Stimulated activated CD8-positive, alpha-beta memory T cell treated with anti-CD3 and anti-CD28 coated beads, Interleukin-2, amount 100 ng/mL, for 48 hours (primary cell): ENCODE results near the gene TREML4.

Source experiments
- DNase-seq, 2 donors: peaks; one replicate each; pipeline ENCODE4 v3.0.0-alpha.2; 2020; ENCODE audit warnings: low read depth in 2 of 2

Gene TREML4

DNA sequence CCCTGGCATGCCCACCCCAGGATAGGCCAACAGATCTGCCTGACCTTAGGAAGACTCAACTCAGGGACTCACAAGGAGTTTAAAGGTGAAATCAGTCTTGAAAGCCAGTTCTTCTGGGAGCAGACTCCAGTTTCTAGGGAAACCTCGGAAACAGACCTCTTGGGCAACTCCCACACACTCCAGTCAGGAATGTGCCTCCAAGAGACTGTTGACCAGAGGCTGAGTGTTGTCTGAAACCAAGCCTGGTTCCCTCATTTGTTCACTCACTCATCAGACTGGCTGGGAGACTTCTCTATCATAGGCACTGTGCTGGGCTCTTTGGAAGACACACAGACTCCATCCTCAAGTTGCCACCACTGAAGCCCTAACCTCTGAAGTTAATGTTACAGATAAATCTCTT is 56.6 kb downstream of the TREML4 start:
- no peak for DNase-seq

DNA sequence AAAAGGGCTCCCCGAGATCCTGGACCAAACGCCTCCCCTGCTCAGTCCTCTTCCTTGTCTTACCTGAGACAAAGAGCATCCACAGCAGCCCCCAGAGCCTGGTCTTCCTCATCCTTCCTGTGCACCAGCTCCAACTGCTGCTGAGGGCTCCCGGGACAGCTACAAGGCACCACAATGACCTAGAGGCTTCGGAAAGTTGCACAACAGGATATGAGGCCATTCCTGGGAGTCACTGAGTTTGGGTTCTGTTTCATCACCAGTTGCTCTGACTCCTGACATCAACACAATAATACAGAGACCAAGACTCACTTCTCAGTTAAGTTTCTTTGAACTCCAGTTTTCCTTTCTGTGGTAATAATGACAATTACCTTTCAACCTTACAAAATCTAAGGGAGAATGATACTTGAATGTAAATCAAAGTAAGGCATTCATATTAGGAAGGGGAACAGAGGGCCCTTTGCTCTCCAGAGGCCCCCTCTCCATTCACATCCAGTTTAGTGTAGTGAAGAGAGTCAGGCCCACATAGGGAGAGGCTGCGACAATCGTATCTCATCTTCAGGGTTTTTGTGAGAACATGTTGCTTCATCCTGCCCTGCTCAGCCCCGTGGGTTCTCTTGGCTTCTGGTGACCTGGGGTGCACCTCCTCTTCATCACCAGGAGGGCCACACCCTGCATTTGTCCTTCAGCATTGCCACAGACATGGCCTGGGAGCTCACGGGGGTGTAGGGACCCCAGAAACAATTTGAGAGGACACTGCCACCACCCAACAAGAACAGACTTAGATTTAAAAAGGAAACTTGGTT is 58.6 kb downstream of the TREML4 start, which contains the start of gene TREM1:
Gene TREM1 (minus strand): TSS at position 139 of the 803 bp plus-strand sequence. CDS start 27 bp downstream, at position 112.
- no peak for DNase-seq

DNA sequence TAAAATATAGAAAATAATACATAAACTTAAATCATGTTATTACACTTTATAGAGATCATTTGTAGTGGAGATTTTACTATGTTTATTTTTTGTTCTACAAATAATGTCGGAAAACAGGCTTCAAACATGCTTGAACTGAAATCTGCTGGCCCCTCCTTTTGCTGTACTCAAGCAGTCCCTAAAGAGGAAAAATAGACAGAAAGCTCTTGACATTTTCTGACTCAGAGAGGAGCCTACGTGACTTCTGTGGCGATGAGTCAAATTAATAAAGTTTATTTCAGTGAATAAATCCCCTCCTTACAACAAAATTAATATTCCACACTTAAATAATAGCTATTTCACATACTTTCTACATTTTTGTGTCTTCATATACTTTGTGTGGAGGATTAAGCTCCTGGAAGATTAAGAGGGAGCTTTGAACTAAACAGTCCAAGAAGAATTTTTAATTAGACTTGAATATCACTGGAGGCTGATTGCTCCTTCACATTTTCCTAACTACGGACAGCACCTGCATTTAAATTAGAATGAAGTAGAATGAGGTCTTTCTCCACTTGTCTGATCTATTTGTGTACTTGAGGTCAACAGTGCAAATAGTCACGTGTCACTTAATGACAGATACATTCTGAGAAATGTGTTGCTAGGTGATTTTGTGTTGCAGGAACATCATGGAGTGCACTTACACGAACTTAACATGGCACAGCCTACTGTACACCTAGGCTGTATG is 60.0 kb downstream of the TREML4 start:
- no peak for DNase-seq
